Activated naive CD4-positive, alpha-beta T cell treated with anti-CD3 and anti-CD28 coated beads, Interleukin-2, amount 50 U/mL, for 24 hours (primary cell): Measurements from ENCODE around the gene KCNMA1.
"Not testable (repeated sequence)": the region's sequence is repeated elsewhere in the genome, so short reads cannot be mapped to it uniquely, and the experiment has no call there.

Experiments used
- H3K27ac Mint-ChIP-seq: one replicate; pipeline ENCODE4 v1.8.0; 2021; ENCODE audit warnings: mild to moderate bottlenecking, mixed read lengths
- H3K27me3 Mint-ChIP-seq: one replicate; pipeline ENCODE4 v1.8.0; 2021; ENCODE audit warnings: mixed read lengths
- H3K36me3 Mint-ChIP-seq: one replicate; pipeline ENCODE4 v1.8.0; 2021; ENCODE audit warnings: mixed read lengths
- H3K4me1 Mint-ChIP-seq: one replicate; pipeline ENCODE4 v1.8.0; 2021; ENCODE audit warnings: mixed read lengths
- H3K4me3 Mint-ChIP-seq: one replicate; pipeline ENCODE4 v1.8.0; 2021; ENCODE audit warnings: mild to moderate bottlenecking, mixed read lengths
- H3K9me3 Mint-ChIP-seq: one replicate; pipeline ENCODE4 v1.8.0; 2021; ENCODE audit warnings: mixed read lengths

The KCNMA1 gene

GRCh38 chr10:77637532-77638320, at the start of gene KCNMA1:
KCNMA1 (minus strand) TSS chr10:77637808.
- Mint-ChIP-seq H3K4me3 (no peak within 1 kb of the TSS), H3K9me3 (no peaks in the 10 kb centered on the region), H3K27me3 (peaks cover 42% of the 10 kb centered on the region), H3K27ac (no peak within 1 kb of the TSS), H3K4me1 (peaks cover 9% of the 10 kb centered on the region), H3K36me3 (no peaks in the 10 kb centered on the region)

DNA sequence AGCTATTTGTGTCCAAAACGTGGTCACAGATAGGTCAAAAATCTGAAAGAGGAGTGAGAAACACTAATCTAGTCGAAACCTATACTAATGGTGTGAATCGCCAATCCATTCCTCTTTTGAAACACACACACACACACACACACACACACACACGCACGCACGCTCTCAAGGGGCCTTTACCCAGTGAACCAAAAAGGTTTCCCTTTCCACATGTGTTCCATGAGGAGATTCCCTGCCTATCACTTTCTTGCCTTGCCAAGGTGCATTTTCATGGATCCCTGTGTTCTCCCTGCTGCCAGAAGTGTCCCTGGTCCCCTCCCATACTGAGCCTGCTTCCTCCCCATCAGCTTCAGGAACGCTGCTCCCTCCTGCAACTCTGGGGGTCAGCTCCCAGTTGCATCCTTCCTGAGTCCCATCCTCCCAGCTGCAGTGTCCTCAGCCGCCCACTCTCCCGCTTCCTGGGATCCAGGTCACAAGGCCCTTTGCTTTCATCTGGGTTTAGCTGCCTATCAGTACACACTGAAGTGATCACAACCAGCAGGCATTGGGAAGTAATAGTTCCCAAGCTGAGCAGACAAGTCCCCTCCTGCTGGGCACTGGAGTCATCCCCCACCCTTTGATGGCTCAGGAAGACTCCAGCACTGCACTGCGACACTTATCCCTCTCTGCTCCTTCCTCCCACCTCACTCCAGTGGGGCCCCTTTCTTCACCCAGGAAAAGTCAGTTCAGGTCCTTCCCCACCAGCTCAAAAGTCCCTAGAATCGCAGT, 49.2 kb upstream of the KCNMA1 start:
- Mint-ChIP-seq H3K27me3 (peaks cover 8% of the 10 kb centered on the region), H3K4me3 (no peak overlapping the region), H3K36me3 (no peaks in the 10 kb centered on the region), H3K4me1 (no peaks in the 10 kb centered on the region), H3K27ac (no peak overlapping the region), H3K9me3 (no peaks in the 10 kb centered on the region)

DNA sequence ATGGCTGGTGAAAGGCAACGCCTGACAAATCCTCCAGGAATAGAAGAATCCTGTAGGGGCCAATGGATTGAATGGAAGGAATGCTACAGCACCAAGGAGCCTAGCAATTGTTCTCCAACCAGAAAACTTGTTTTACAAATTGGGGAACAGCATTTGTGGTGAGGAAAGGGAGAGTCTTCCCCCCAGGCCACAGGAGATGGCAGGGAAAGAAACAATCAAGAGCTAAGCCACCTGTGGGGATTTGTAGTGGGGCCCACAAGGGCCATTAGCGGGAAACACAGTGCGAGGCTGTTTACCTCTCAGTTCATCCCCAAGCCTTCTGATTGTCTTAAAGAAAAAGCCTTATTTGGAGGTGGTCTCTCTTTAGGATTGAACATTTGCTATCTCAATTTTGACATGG, 48.5 kb upstream of the KCNMA1 start:
- Mint-ChIP-seq H3K36me3 (no peaks in the 10 kb centered on the region), H3K4me1 (no peaks in the 10 kb centered on the region), H3K9me3 (no peaks in the 10 kb centered on the region), H3K27me3 (peaks cover 8% of the 10 kb centered on the region), H3K4me3 (no peak overlapping the region), H3K27ac (no peak overlapping the region)

GRCh38 chr10:77685432-77685831, 47.8 kb upstream of the KCNMA1 start:
- H3K27ac Mint-ChIP-seq: no peak overlapping the region
- H3K36me3 Mint-ChIP-seq: no peaks in the 10 kb centered on the region
- H3K27me3 Mint-ChIP-seq: peaks cover 8% of the 10 kb centered on the region
- H3K4me3 Mint-ChIP-seq: no peak overlapping the region
- H3K4me1 Mint-ChIP-seq: no peaks in the 10 kb centered on the region
- H3K9me3 Mint-ChIP-seq: no peaks in the 10 kb centered on the region

- H3K27me3 Mint-ChIP-seq, H3K4me1 Mint-ChIP-seq, H3K36me3 Mint-ChIP-seq, H3K27ac Mint-ChIP-seq, H3K9me3 Mint-ChIP-seq, H3K4me3 Mint-ChIP-seq: not testable (repeated sequence)
Observed at GRCh38 chr10:77683088-77683432, 45.5 kb upstream of the KCNMA1 start.

- Mint-ChIP-seq H3K36me3 (no peaks in the 10 kb centered on the region), H3K27me3 (peaks cover 7% of the 10 kb centered on the region), H3K4me3 (no peak overlapping the region), H3K27ac (no peak overlapping the region), H3K4me1 (no peaks in the 10 kb centered on the region), H3K9me3 (no peaks in the 10 kb centered on the region)
Observed at GRCh38 chr10:77682393-77683087, 44.9 kb upstream of the KCNMA1 start.

GRCh38 chr10:77681839-77682238, 44.2 kb upstream of the KCNMA1 start:
- Mint-ChIP-seq H3K4me1 (no peaks in the 10 kb centered on the region), H3K27me3 (peaks cover 7% of the 10 kb centered on the region), H3K4me3 (no peak overlapping the region), H3K27ac (no peak overlapping the region), H3K36me3 (no peaks in the 10 kb centered on the region), H3K9me3 (no peaks in the 10 kb centered on the region)

DNA sequence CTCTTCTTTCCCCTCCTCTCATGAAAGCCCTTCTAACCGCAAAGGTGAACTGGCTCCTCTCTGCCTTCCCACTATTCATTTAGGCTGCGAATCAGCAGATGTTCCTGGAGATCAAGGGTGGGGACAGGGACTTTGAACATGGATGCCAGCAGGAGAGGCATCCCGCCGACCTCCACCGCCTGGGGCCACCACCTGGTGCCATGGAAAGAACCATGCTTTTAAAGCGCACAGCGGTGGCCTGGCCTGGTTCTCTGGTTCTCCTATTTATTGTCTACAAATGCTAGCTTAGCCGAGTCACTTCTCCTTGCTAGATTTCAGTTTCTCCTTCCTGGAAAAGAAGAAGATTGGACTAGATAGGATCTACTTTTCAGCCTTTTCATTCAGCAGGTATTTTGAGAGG, 43.2 kb upstream of the KCNMA1 start:
- Mint-ChIP-seq H3K4me1 (no peaks in the 10 kb centered on the region), H3K9me3 (no peaks in the 10 kb centered on the region), H3K4me3 (no peak overlapping the region), H3K27ac (no peak overlapping the region), H3K27me3 (peaks cover 9% of the 10 kb centered on the region), H3K36me3 (no peaks in the 10 kb centered on the region)

GRCh38 chr10:77680065-77680464, 42.5 kb upstream of the KCNMA1 start:
- Mint-ChIP-seq H3K27me3 (peaks cover 9% of the 10 kb centered on the region), H3K9me3 (no peaks in the 10 kb centered on the region), H3K36me3 (no peaks in the 10 kb centered on the region), H3K4me1 (no peaks in the 10 kb centered on the region), H3K4me3 (no peak overlapping the region), H3K27ac (no peak overlapping the region)

- Mint-ChIP-seq H3K4me3 (no peak overlapping the region), H3K4me1 (no peaks in the 10 kb centered on the region), H3K27ac (no peak overlapping the region)
Observed at GRCh38 chr10:77679217-77679616, 41.6 kb upstream of the KCNMA1 start.

DNA sequence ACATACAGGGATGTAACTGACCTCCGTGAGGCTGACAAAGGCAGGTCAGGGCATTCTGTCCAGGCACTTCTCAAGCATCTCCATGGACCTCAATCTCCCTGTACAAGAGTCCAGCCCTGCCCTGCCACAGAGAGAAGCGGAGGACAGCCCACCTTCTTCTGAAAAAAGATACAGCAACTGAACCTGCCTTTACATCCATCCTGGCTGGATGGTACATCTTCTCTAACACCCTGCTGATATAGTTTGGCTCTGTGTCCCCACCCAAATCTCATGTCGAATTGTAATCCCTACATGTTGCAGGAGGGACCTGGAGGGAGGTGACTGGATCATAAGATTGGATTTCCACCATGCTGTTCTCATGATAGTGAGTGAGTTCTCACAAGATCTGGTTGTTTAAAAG, 40.5 kb upstream of the KCNMA1 start:
- Mint-ChIP-seq H3K27ac (peak overlapping the region; percentile 33), H3K36me3 (no peaks in the 10 kb centered on the region), H3K27me3 (peaks cover 10% of the 10 kb centered on the region), H3K4me3 (no peak overlapping the region), H3K4me1 (no peaks in the 10 kb centered on the region), H3K9me3 (no peaks in the 10 kb centered on the region)

More at GRCh38 chr10:77679217-77679616, 41.6 kb upstream of the KCNMA1 start:
- Mint-ChIP-seq H3K27me3 (peaks cover 9% of the 10 kb centered on the region), H3K36me3 (no peaks in the 10 kb centered on the region), H3K9me3 (no peaks in the 10 kb centered on the region)

- H3K27me3 Mint-ChIP-seq: peaks cover 17% of the 10 kb centered on the region
- no peaks in the 10 kb centered on the region for H3K36me3 Mint-ChIP-seq
- H3K4me1 Mint-ChIP-seq: no peaks in the 10 kb centered on the region
- H3K4me3 Mint-ChIP-seq: no peak overlapping the region
- no peak overlapping the region for H3K27ac Mint-ChIP-seq
- no peaks in the 10 kb centered on the region for H3K9me3 Mint-ChIP-seq
Observed at GRCh38 chr10:77675347-77675746, 37.7 kb upstream of the KCNMA1 start.

DNA sequence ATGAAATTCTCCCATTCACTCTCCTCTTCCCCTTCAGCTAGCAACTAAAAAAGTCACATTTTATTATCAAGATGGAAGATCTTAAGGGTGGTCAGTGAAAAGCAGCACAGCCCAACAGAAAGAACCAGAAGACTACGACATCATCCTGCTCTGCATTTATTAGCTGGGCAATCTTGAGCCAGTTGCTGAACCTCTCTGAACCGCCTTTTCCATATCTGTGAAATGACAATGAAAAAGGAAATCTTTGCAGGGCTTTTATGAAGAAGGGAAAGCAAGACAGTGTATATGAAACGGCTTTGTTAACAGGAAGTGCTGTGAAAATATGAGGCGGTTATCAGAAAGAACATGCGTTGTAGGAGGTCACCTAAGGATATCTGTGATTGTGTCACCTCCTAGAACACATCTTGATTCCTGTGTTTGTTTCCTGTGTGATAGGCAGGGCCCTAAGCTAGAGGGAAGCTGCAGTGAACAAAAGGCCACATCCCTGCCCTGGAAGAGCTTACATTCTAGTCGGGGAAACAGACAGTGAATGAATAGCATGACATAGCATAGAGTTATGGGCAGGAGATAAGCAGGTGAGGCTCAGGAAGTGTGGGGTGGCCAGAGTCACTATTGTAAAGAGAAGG, 36.0 kb upstream of the KCNMA1 start:
- Mint-ChIP-seq H3K4me3 (no peak overlapping the region), H3K9me3 (no peaks in the 10 kb centered on the region), H3K27me3 (peaks cover 20% of the 10 kb centered on the region), H3K4me1 (no peaks in the 10 kb centered on the region), H3K36me3 (no peaks in the 10 kb centered on the region), H3K27ac (no peak overlapping the region)

DNA sequence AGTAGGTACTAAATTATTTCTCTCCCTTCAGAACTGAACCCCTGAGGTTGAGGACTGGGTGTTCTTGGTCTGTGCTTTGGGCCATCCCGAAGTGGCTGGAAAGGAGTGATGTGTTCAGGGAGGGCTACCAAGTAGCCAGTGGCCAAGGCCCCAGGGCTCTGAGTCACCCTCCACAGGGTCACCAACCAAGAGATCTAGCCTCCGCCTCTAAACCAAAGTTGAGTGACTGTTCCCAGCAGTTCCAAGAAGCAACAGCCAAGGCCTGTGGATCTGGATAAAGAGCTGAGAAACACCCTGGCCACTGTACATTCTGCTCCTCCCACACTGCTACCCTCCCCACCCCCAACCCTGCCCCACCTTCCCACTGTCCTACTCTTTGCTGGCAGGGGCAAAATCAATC, 35.5 kb upstream of the KCNMA1 start:
- Mint-ChIP-seq H3K4me1 (no peaks in the 10 kb centered on the region), H3K27me3 (peaks cover 20% of the 10 kb centered on the region), H3K4me3 (no peak overlapping the region), H3K27ac (no peak overlapping the region), H3K36me3 (no peaks in the 10 kb centered on the region), H3K9me3 (no peaks in the 10 kb centered on the region)

DNA sequence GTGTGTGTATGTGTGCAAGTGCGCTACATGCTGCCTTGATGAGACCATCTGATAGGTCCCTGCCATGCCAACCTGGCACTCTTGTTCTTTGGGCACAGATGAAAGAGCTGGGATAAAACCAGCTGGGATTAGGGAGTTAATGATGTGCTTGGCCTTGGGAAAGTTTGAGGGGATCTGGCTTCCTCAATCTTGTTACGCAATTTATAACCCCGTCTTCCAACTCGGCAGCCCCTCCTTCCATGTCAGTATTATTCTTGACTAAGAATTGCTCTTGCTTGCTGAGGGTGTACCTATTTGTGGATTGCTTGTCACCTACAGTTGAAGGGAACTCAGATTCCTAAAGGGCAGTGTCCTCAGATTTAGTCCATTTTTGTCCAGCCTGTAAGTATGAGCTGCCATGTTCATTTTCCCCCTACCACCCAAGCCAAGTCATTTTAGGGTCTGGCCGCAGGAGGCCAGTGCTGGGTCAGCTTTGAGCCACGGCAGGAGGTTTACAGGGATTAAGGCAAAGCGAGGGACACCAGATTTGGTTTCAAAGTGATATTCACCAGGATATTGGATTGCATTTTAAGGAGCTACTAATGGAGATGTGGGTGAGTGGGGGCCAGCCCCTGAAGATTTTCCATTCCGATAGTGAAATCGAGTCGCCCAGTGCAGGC, 34.1 kb upstream of the KCNMA1 start:
- Mint-ChIP-seq H3K27ac (no peak overlapping the region), H3K4me3 (no peak overlapping the region)

More for the DNA sequence above, 34.1 kb upstream of the KCNMA1 start:
- peaks cover 20% of the 10 kb centered on the region for H3K27me3 Mint-ChIP-seq
- no peaks in the 10 kb centered on the region for H3K9me3 Mint-ChIP-seq
- no peaks in the 10 kb centered on the region for H3K36me3 Mint-ChIP-seq
- no peaks in the 10 kb centered on the region for H3K4me1 Mint-ChIP-seq
